ENCODE results near the gene TMEM47.

Gene TMEM47

GRCh38 chrX:34631479-34632220, 25.4 kb downstream of the TMEM47 start:
- Mint-ChIP-seq H3K36me3 (ENCODE audit: insufficient read depth) (no peaks in the 10 kb centered on the region), H3K9me3 (peaks cover 0 to 10% of the 10 kb centered on the region in 2 donors), H3K27me3 (no peaks in the 10 kb centered on the region), H3K4me3 (no peak overlapping the region), H3K4me1 (ENCODE audit: low read depth in 2 of 2) (no peaks in the 10 kb centered on the region), H3K27ac (no peak overlapping the region)
- ATAC-seq (replicated peaks) = no peak
- DNase-seq = no peak

- no peak for ATAC-seq (replicated peaks)
- Mint-ChIP-seq H3K27me3 (no peaks in the 10 kb centered on the region), H3K9me3 (peaks cover 0 to 7% of the 10 kb centered on the region in 2 donors), H3K4me1 (ENCODE audit: low read depth in 2 of 2) (no peaks in the 10 kb centered on the region), H3K27ac (no peak overlapping the region), H3K4me3 (no peak overlapping the region), H3K36me3 (ENCODE audit: insufficient read depth) (no peaks in the 10 kb centered on the region)
- DNase-seq = no peak
Measured at GRCh38 chrX:34629572-34629971, 27.5 kb downstream of the TMEM47 start.

- DNase-seq (no peak), ATAC-seq (replicated peaks) (no peak)
- Mint-ChIP-seq H3K27me3 (no peaks in the 10 kb centered on the region), H3K36me3 (ENCODE audit: insufficient read depth) (no peaks in the 10 kb centered on the region), H3K9me3 (no peaks in the 10 kb centered on the region), H3K4me1 (ENCODE audit: low read depth in 2 of 2) (no peaks in the 10 kb centered on the region), H3K27ac (no peak overlapping the region), H3K4me3 (no peak overlapping the region)
Measured at GRCh38 chrX:34624416-34624815, 32.7 kb downstream of the TMEM47 start.

GRCh38 chrX:34619920-34620319, 37.2 kb downstream of the TMEM47 start:
- DNase-seq (no peak), ATAC-seq (replicated peaks) (no peak)
- no peaks in the 10 kb centered on the region for H3K36me3 Mint-ChIP-seq (ENCODE audit: insufficient read depth)
- no peak overlapping the region for H3K4me3 Mint-ChIP-seq
- H3K27me3 Mint-ChIP-seq = no peaks in the 10 kb centered on the region
- H3K9me3 Mint-ChIP-seq = no peaks in the 10 kb centered on the region
- H3K4me1 Mint-ChIP-seq (ENCODE audit: low read depth in 2 of 2) = no peaks in the 10 kb centered on the region
- no peak overlapping the region for H3K27ac Mint-ChIP-seq

- DNase-seq (no peak), ATAC-seq (replicated peaks) (no peak)
- Mint-ChIP-seq H3K4me1 (ENCODE audit: low read depth in 2 of 2) (no peaks in the 10 kb centered on the region), H3K27me3 (no peaks in the 10 kb centered on the region), H3K9me3 (peaks cover 0 to 2% of the 10 kb centered on the region in 2 donors), H3K4me3 (no peak overlapping the region), H3K27ac (no peak overlapping the region), H3K36me3 (ENCODE audit: insufficient read depth) (no peaks in the 10 kb centered on the region)
Measured at GRCh38 chrX:34612036-34612435, 45.0 kb downstream of the TMEM47 start.

- Mint-ChIP-seq H3K27ac (no peak overlapping the region), H3K4me3 (no peak overlapping the region), H3K36me3 (ENCODE audit: insufficient read depth) (no peaks in the 10 kb centered on the region), H3K9me3 (peaks cover 1 to 18% of the 10 kb centered on the region in 2 donors), H3K4me1 (ENCODE audit: low read depth in 2 of 2) (no peaks in the 10 kb centered on the region), H3K27me3 (no peaks in the 10 kb centered on the region)
- ATAC-seq (replicated peaks) (no peak), DNase-seq (no peak)
Measured at GRCh38 chrX:34598362-34598761, 58.7 kb downstream of the TMEM47 start.

GRCh38 chrX:34586936-34587335, 70.1 kb downstream of the TMEM47 start:
- no peak for ATAC-seq (replicated peaks)
- Mint-ChIP-seq H3K36me3 (ENCODE audit: insufficient read depth) (peaks cover 2% of the 10 kb centered on the region), H3K9me3 (peaks cover 0 to 2% of the 10 kb centered on the region in 2 donors), H3K4me1 (ENCODE audit: low read depth in 2 of 2) (no peaks in the 10 kb centered on the region), H3K27me3 (no peaks in the 10 kb centered on the region), H3K27ac (no peak overlapping the region), H3K4me3 (no peak overlapping the region)
- DNase-seq = no peak

GRCh38 chrX:34586346-34586911, 70.7 kb downstream of the TMEM47 start:
- Mint-ChIP-seq H3K9me3 (peaks cover 0 to 2% of the 10 kb centered on the region in 2 donors), H3K27me3 (no peaks in the 10 kb centered on the region), H3K4me1 (ENCODE audit: low read depth in 2 of 2) (no peaks in the 10 kb centered on the region), H3K4me3 (no peak overlapping the region), H3K27ac (no peak overlapping the region), H3K36me3 (ENCODE audit: insufficient read depth) (no peaks in the 10 kb centered on the region)
- ATAC-seq (replicated peaks) = no peak
- DNase-seq = no peak

- Mint-ChIP-seq H3K4me3 (no peak overlapping the region), H3K27me3 (no peaks in the 10 kb centered on the region), H3K36me3 (ENCODE audit: insufficient read depth) (no peaks in the 10 kb centered on the region), H3K27ac (no peak overlapping the region), H3K9me3 (peaks cover 0 to 2% of the 10 kb centered on the region in 2 donors), H3K4me1 (ENCODE audit: low read depth in 2 of 2) (no peaks in the 10 kb centered on the region)
- no peak for DNase-seq
- ATAC-seq (replicated peaks) = no peak
Measured at GRCh38 chrX:34585561-34585960, 71.5 kb downstream of the TMEM47 start.

GRCh38 chrX:34584781-34585180, 72.3 kb downstream of the TMEM47 start:
- Mint-ChIP-seq H3K27me3 (no peaks in the 10 kb centered on the region), H3K27ac (no peak overlapping the region)

GRCh38 chrX:34580069-34580468, 77.0 kb downstream of the TMEM47 start:
- Mint-ChIP-seq H3K36me3 (ENCODE audit: insufficient read depth) (no peaks in the 10 kb centered on the region), H3K27me3 (no peaks in the 10 kb centered on the region), H3K4me1 (ENCODE audit: low read depth in 2 of 2) (no peaks in the 10 kb centered on the region), H3K9me3 (peaks cover 0 to 3% of the 10 kb centered on the region in 2 donors), H3K4me3 (no peak overlapping the region), H3K27ac (no peak overlapping the region)
- ATAC-seq (replicated peaks) = no peak
- no peak for DNase-seq

More at GRCh38 chrX:34584781-34585180, 72.3 kb downstream of the TMEM47 start:
- Mint-ChIP-seq H3K4me1 (ENCODE audit: low read depth in 2 of 2) (no peaks in the 10 kb centered on the region), H3K36me3 (ENCODE audit: insufficient read depth) (no peaks in the 10 kb centered on the region), H3K9me3 (peaks cover 0 to 2% of the 10 kb centered on the region in 2 donors), H3K4me3 (no peak overlapping the region)
- ATAC-seq (replicated peaks) (no peak), DNase-seq (no peak)

- no peaks in the 10 kb centered on the region for H3K36me3 Mint-ChIP-seq (ENCODE audit: insufficient read depth)
- H3K4me1 Mint-ChIP-seq (ENCODE audit: low read depth in 2 of 2) = no peaks in the 10 kb centered on the region
- no peak for ATAC-seq (replicated peaks)
- H3K27me3 Mint-ChIP-seq = no peaks in the 10 kb centered on the region
- peaks cover 0 to 3% of the 10 kb centered on the region in 2 donors for H3K9me3 Mint-ChIP-seq
- DNase-seq = no peak
- no peak overlapping the region for H3K27ac Mint-ChIP-seq
- no peak overlapping the region for H3K4me3 Mint-ChIP-seq
Measured at GRCh38 chrX:34578237-34578636, 78.8 kb downstream of the TMEM47 start.
